ENCODE results near the gene SYT9.

SYT9 gene

GRCh38 chr11:7347611-7348431 lies 96.1 kb downstream of the SYT9 start:
- no peak overlapping the region for H3K27ac Mint-ChIP-seq
- H3K4me1 Mint-ChIP-seq (ENCODE audit: low read depth) = no peaks in the 10 kb centered on the region
- H3K4me3 Mint-ChIP-seq = no peak overlapping the region
- no peaks in the 10 kb centered on the region for H3K36me3 Mint-ChIP-seq
- no peaks in the 10 kb centered on the region for H3K9me3 Mint-ChIP-seq (ENCODE audit: low read depth)
- peaks cover 20% of the 10 kb centered on the region for H3K27me3 Mint-ChIP-seq

GRCh38 chr11:7348432-7349304 lies 97.0 kb downstream of the SYT9 start:
- Mint-ChIP-seq H3K27ac (no peak overlapping the region), H3K4me1 (ENCODE audit: low read depth) (no peaks in the 10 kb centered on the region), H3K36me3 (no peaks in the 10 kb centered on the region), H3K27me3 (peaks cover 18% of the 10 kb centered on the region), H3K4me3 (no peak overlapping the region), H3K9me3 (ENCODE audit: low read depth) (no peaks in the 10 kb centered on the region)

GRCh38 chr11:7351228-7351627 lies 99.5 kb downstream of the SYT9 start:
- no peak overlapping the region for H3K4me3 Mint-ChIP-seq
- no peaks in the 10 kb centered on the region for H3K36me3 Mint-ChIP-seq
- H3K27ac Mint-ChIP-seq = no peak overlapping the region
- H3K4me1 Mint-ChIP-seq (ENCODE audit: low read depth) = no peaks in the 10 kb centered on the region
- H3K27me3 Mint-ChIP-seq = peaks cover 21% of the 10 kb centered on the region
- H3K9me3 Mint-ChIP-seq (ENCODE audit: low read depth) = no peaks in the 10 kb centered on the region

DNA sequence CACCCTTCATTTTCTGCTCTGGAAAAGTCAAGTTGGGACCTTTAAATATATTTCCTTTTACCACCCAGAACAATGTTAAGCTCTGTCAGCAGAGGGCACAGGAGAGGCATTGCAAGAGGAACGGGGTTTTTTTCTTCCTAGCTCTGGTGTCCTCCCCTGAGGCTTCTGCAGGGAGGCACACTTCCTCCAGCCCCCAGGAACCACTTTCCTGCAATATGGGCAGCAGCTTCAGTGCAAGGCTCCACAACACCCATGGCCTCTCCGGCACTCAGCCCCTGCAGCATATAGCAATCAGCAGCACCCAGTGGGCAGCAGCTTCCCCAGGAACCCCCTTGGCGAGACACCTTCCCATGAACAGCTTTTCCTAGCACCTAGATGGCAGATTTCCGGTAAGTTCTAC lies 101.4 kb downstream of the SYT9 start:
- Mint-ChIP-seq H3K36me3 (no peaks in the 10 kb centered on the region), H3K9me3 (ENCODE audit: low read depth) (no peaks in the 10 kb centered on the region), H3K27me3 (peaks cover 18% of the 10 kb centered on the region), H3K27ac (no peak overlapping the region), H3K4me3 (no peak overlapping the region), H3K4me1 (ENCODE audit: low read depth) (no peaks in the 10 kb centered on the region)

GRCh38 chr11:7364660-7365059 lies 113.0 kb downstream of the SYT9 start:
- no peaks in the 10 kb centered on the region for H3K9me3 Mint-ChIP-seq (ENCODE audit: low read depth)
- no peak overlapping the region for H3K27ac Mint-ChIP-seq
- H3K4me1 Mint-ChIP-seq (ENCODE audit: low read depth) = no peaks in the 10 kb centered on the region
- no peaks in the 10 kb centered on the region for H3K36me3 Mint-ChIP-seq
- H3K27me3 Mint-ChIP-seq = peaks cover 6% of the 10 kb centered on the region
- no peak overlapping the region for H3K4me3 Mint-ChIP-seq

DNA sequence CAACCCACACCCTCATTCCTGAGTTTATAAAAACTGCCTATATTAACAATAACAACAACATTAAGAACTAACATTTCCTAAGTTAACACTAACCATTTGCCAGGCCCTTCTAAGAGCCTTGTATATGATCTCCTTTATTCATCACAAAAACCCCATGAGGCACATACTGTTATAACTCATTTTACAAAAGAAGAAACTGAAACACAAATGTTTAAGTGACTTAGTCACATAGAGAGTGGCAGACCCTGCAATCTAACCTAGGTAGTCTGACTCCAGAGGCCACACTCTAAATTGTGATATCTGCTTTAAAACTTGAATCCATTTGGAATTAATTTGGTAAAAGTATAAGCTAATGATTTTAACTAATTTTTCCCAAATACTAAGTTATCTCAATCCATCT lies 116.1 kb downstream of the SYT9 start:
- Mint-ChIP-seq H3K9me3 (ENCODE audit: low read depth) (peaks cover 4% of the 10 kb centered on the region), H3K27ac (no peak overlapping the region), H3K27me3 (peaks cover 11% of the 10 kb centered on the region), H3K4me1 (ENCODE audit: low read depth) (no peaks in the 10 kb centered on the region), H3K36me3 (no peaks in the 10 kb centered on the region), H3K4me3 (no peak overlapping the region)

- H3K27ac Mint-ChIP-seq = no peak overlapping the region
- no peaks in the 10 kb centered on the region for H3K36me3 Mint-ChIP-seq
- no peaks in the 10 kb centered on the region for H3K4me1 Mint-ChIP-seq (ENCODE audit: low read depth)
- H3K4me3 Mint-ChIP-seq = no peak overlapping the region
- peaks cover 4% of the 10 kb centered on the region for H3K9me3 Mint-ChIP-seq (ENCODE audit: low read depth)
- peaks cover 27% of the 10 kb centered on the region for H3K27me3 Mint-ChIP-seq
Observed at GRCh38 chr11:7376386-7376785, 124.7 kb downstream of the SYT9 start.

- H3K27me3 Mint-ChIP-seq = peaks cover 8% of the 10 kb centered on the region
- H3K9me3 Mint-ChIP-seq (ENCODE audit: low read depth) = no peaks in the 10 kb centered on the region
- no peak overlapping the region for H3K4me3 Mint-ChIP-seq
- H3K4me1 Mint-ChIP-seq (ENCODE audit: low read depth) = no peaks in the 10 kb centered on the region
- H3K36me3 Mint-ChIP-seq = no peaks in the 10 kb centered on the region
- H3K27ac Mint-ChIP-seq = no peak overlapping the region
Observed at GRCh38 chr11:7381937-7382336, 130.2 kb downstream of the SYT9 start.

- Mint-ChIP-seq H3K36me3 (no peaks in the 10 kb centered on the region), H3K4me3 (no peak overlapping the region), H3K4me1 (ENCODE audit: low read depth) (no peaks in the 10 kb centered on the region), H3K27ac (no peak overlapping the region), H3K27me3 (peaks cover 6% of the 10 kb centered on the region), H3K9me3 (ENCODE audit: low read depth) (peaks cover 4% of the 10 kb centered on the region)
Observed at GRCh38 chr11:7383406-7383805, 131.7 kb downstream of the SYT9 start.

GRCh38 chr11:7384691-7385090 lies 133.0 kb downstream of the SYT9 start:
- H3K27me3 Mint-ChIP-seq = peaks cover 6% of the 10 kb centered on the region
- H3K27ac Mint-ChIP-seq = no peak overlapping the region
- H3K9me3 Mint-ChIP-seq (ENCODE audit: low read depth) = peaks cover 4% of the 10 kb centered on the region
- no peaks in the 10 kb centered on the region for H3K4me1 Mint-ChIP-seq (ENCODE audit: low read depth)
- no peak overlapping the region for H3K4me3 Mint-ChIP-seq
- H3K36me3 Mint-ChIP-seq = no peaks in the 10 kb centered on the region

DNA sequence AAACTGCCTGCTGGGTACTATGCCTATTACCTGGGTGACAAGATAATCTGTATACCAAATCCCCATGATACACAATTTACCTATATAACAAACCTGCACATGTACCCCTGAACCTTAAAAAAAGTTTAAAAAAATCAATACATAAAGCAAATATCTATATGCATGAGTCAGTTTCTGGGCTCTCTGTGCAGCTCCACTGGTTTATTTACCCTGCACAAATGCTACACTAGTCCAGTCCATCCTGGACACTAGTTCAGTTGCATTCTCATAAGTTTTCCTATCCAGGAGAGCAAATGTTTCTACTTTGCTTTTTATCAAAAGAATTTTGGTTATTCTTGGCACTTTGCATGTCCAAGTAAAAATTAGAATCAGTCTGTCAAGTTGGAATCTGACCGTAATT lies 133.8 kb downstream of the SYT9 start:
- H3K27me3 Mint-ChIP-seq = peaks cover 6% of the 10 kb centered on the region
- no peak overlapping the region for H3K27ac Mint-ChIP-seq

GRCh38 chr11:7413961-7414915 lies 162.5 kb downstream of the SYT9 start:
- H3K27ac Mint-ChIP-seq = no peak overlapping the region

More for the DNA sequence above, 133.8 kb downstream of the SYT9 start:
- Mint-ChIP-seq H3K36me3 (no peaks in the 10 kb centered on the region), H3K4me3 (no peak overlapping the region), H3K4me1 (ENCODE audit: low read depth) (no peaks in the 10 kb centered on the region), H3K9me3 (ENCODE audit: low read depth) (peaks cover 4% of the 10 kb centered on the region)

GRCh38 chr11:7414973-7415817 lies 163.5 kb downstream of the SYT9 start:
- peaks cover 10% of the 10 kb centered on the region for H3K27me3 Mint-ChIP-seq
- H3K4me1 Mint-ChIP-seq (ENCODE audit: low read depth) = no peaks in the 10 kb centered on the region
- peaks cover 11% of the 10 kb centered on the region for H3K9me3 Mint-ChIP-seq (ENCODE audit: low read depth)
- H3K36me3 Mint-ChIP-seq = peaks cover 5% of the 10 kb centered on the region
- no peak overlapping the region for H3K4me3 Mint-ChIP-seq
- H3K27ac Mint-ChIP-seq = no peak overlapping the region

More at GRCh38 chr11:7413961-7414915, 162.5 kb downstream of the SYT9 start:
- Mint-ChIP-seq H3K27me3 (peaks cover 15% of the 10 kb centered on the region), H3K4me3 (no peak overlapping the region), H3K9me3 (ENCODE audit: low read depth) (peaks cover 11% of the 10 kb centered on the region), H3K4me1 (ENCODE audit: low read depth) (no peaks in the 10 kb centered on the region), H3K36me3 (peaks cover 5% of the 10 kb centered on the region)

DNA sequence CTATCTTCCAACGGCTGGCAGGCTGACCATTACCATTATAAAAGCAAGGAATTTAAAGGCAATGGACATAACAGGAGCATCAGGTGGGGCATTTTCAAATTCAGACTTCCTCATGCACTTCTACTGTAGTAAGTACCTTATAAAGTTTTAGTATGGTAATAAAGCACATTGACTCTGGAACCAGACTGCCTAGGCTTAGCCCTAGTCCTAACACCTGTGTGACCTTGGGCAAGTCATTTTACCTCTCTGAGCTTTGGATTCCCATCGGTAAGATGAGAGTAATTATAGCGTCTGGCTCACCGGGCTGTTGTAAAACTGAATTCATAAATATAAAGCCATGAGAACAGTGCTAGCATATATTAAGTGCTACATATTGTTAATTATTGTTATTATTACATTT lies 164.4 kb downstream of the SYT9 start:
- Mint-ChIP-seq H3K36me3 (peaks cover 5% of the 10 kb centered on the region), H3K9me3 (ENCODE audit: low read depth) (peaks cover 10% of the 10 kb centered on the region), H3K4me3 (no peak overlapping the region), H3K4me1 (ENCODE audit: low read depth) (no peaks in the 10 kb centered on the region), H3K27ac (no peak overlapping the region), H3K27me3 (peaks cover 10% of the 10 kb centered on the region)

All from activated naive CD8-positive, alpha-beta T cell (primary cell).